Occipital lobe (tissue), 2 donors: Measurements from ENCODE around the gene NUDT21. TPM values are rescaled to one million over a fixed set of nuclear protein-coding genes. Genes with fewer than 3 reads are reported as not detected.
"Not testable (repeated sequence)": the region's sequence is repeated elsewhere in the genome, so short reads cannot be mapped to it uniquely, and the experiment has no call there.

ENCODE experiments used
- DNase-seq: peaks from one replicate; lab custom pipeline; 2025; lab: John Stamatoyannopoulos, UW
- total RNA-seq: library from RNA; depleted of rRNA; stranded (reverse); fragments of >200 nt; gene quantifications from one replicate; pipeline ENCODE4 v1.2.3, GENCODE V29; 2014

The NUDT21 gene
- total RNA-seq, 1 donor from 2014 or later = 287 TPM

GRCh38 chr16:56419740-56420548, 31.2 kb downstream of the NUDT21 start:
- no peak for DNase-seq

- no peak for DNase-seq
These were observed 34.0 kb downstream of the NUDT21 start for GRCh38 chr16:56417138-56417537.

- DNase-seq = no peak
These were observed 35.3 kb downstream of the NUDT21 start for GRCh38 chr16:56415875-56416274.

- DNase-seq = no peak
These were observed 36.8 kb downstream of the NUDT21 start for GRCh38 chr16:56414366-56414765.

GRCh38 chr16:56413381-56413780, 37.8 kb downstream of the NUDT21 start:
- DNase-seq = no peak

- no peak for DNase-seq
These were observed 39.5 kb downstream of the NUDT21 start for GRCh38 chr16:56411624-56412023.

GRCh38 chr16:56411123-56411522, 40.0 kb downstream of the NUDT21 start:
- no peak for DNase-seq

GRCh38 chr16:56409195-56409594, 41.9 kb downstream of the NUDT21 start:
- no peak for DNase-seq

- DNase-seq = no peak
These were observed 42.6 kb downstream of the NUDT21 start for GRCh38 chr16:56408379-56409098.

GRCh38 chr16:56405977-56406672, 45.0 kb downstream of the NUDT21 start:
- DNase-seq = no peak

- no peak for DNase-seq
These were observed 49.6 kb downstream of the NUDT21 start for GRCh38 chr16:56401482-56401881.

- no peak for DNase-seq
These were observed 50.7 kb downstream of the NUDT21 start for GRCh38 chr16:56400458-56400857.

GRCh38 chr16:56399486-56399885, 51.6 kb downstream of the NUDT21 start:
- DNase-seq = no peak

GRCh38 chr16:56399047-56399446, 52.1 kb downstream of the NUDT21 start:
- DNase-seq = no peak

- DNase-seq = not testable (repeated sequence)
These were observed 54.4 kb downstream of the NUDT21 start for GRCh38 chr16:56396724-56397123.

- DNase-seq = no peak
These were observed 61.6 kb downstream of the NUDT21 start for GRCh38 chr16:56389554-56389953.

- DNase-seq = no peak
These were observed 62.9 kb downstream of the NUDT21 start for GRCh38 chr16:56388209-56388608.

GRCh38 chr16:56387396-56387795, 63.7 kb downstream of the NUDT21 start:
- DNase-seq = no peak

- DNase-seq = no peak
These were observed 66.9 kb downstream of the NUDT21 start for GRCh38 chr16:56384074-56384721.

- DNase-seq = no peak
These were observed 68.2 kb downstream of the NUDT21 start for GRCh38 chr16:56382901-56383355.

GRCh38 chr16:56382459-56382858, 68.7 kb downstream of the NUDT21 start:
- DNase-seq = no peak
